ENCODE measurements around the gene AQP11. TPM values are rescaled to one million over a fixed set of nuclear protein-coding genes. Genes with fewer than 3 reads are reported as not detected.

The AQP11 gene
- total RNA-seq, 2 experiments from 2014 or later: not detected

GRCh38 chr11:77557553-77557952 is 32.2 kb upstream of the AQP11 start:
- no peak for DNase-seq
- Histone ChIP-seq H3K27ac (ENCODE audit: low read depth in 1 of 2, low read length in 2 of 2) (no peak overlapping the region), H3K4me3 (ENCODE audit: low read length) (no peak overlapping the region), H3K27me3 (ENCODE audit: control insufficient read depth in 1 of 2, insufficient read depth in 2 of 2, low read length in 2 of 2) (peaks cover 0 to 3% of the 10 kb centered on the region in 2 experiments), H3K36me3 (ENCODE audit: insufficient read depth, low read length) (no peaks in the 10 kb centered on the region), H3K9me3 (ENCODE audit: control insufficient read depth in 1 of 2, insufficient read depth in 1 of 2, low read length in 2 of 2) (peaks cover 4 to 7% of the 10 kb centered on the region in 2 experiments), H3K4me1 (ENCODE audit: insufficient read depth, low read length) (no peaks in the 10 kb centered on the region)
- no peak for TF ChIP-seq CTCF (IDR thresholded peaks at IDR 0.05)
- Mint-ChIP-seq H3K9me3 (no peaks in the 10 kb centered on the region), H3K4me3 (no peak overlapping the region), H3K27me3 (no peaks in the 10 kb centered on the region), H3K4me1 (ENCODE audit: low read depth) (no peaks in the 10 kb centered on the region), H3K27ac (no peak overlapping the region), H3K36me3 (ENCODE audit: low read depth) (no peaks in the 10 kb centered on the region)
- intact Hi-C loops (cut with DNase I, micrococcal nuclease): no loop called here
- CTCF ChIA-PET: no interaction called here
- POLR2A ChIA-PET: no interaction called here
- ATAC-seq (ENCODE audit: poor library complexity): no peak

GRCh38 chr11:77558380-77558779 is 31.4 kb upstream of the AQP11 start:
- H3K9me3 Mint-ChIP-seq: no peaks in the 10 kb centered on the region
- H3K27me3 Mint-ChIP-seq: no peaks in the 10 kb centered on the region
- H3K36me3 ChIP-seq (ENCODE audit: insufficient read depth, low read length): no peaks in the 10 kb centered on the region
- peaks cover 4 to 7% of the 10 kb centered on the region in 2 experiments for H3K9me3 ChIP-seq (ENCODE audit: control insufficient read depth in 1 of 2, insufficient read depth in 1 of 2, low read length in 2 of 2)
- H3K27ac ChIP-seq (ENCODE audit: low read depth in 1 of 2, low read length in 2 of 2): no peak overlapping the region
- peaks cover 0 to 3% of the 10 kb centered on the region in 2 experiments for H3K27me3 ChIP-seq (ENCODE audit: control insufficient read depth in 1 of 2, insufficient read depth in 2 of 2, low read length in 2 of 2)
- no peak overlapping the region for H3K4me3 ChIP-seq (ENCODE audit: low read length)
- no peaks in the 10 kb centered on the region for H3K36me3 Mint-ChIP-seq (ENCODE audit: low read depth)
- intact Hi-C loops (cut with DNase I, micrococcal nuclease): no loop called here
- no peaks in the 10 kb centered on the region for H3K4me1 ChIP-seq (ENCODE audit: insufficient read depth, low read length)
- no peaks in the 10 kb centered on the region for H3K4me1 Mint-ChIP-seq (ENCODE audit: low read depth)
- no peak for TF ChIP-seq CTCF (IDR thresholded peaks at IDR 0.05)
- no peak for ATAC-seq (ENCODE audit: poor library complexity)
- CTCF ChIA-PET: no interaction called here
- H3K27ac Mint-ChIP-seq: no peak overlapping the region
- H3K4me3 Mint-ChIP-seq: no peak overlapping the region
- DNase-seq: no peak
- POLR2A ChIA-PET: no interaction called here

- Mint-ChIP-seq H3K4me3 (no peak overlapping the region), H3K4me1 (ENCODE audit: low read depth) (no peaks in the 10 kb centered on the region), H3K9me3 (no peaks in the 10 kb centered on the region), H3K27me3 (no peaks in the 10 kb centered on the region), H3K27ac (no peak overlapping the region), H3K36me3 (ENCODE audit: low read depth) (no peaks in the 10 kb centered on the region)
- ATAC-seq (ENCODE audit: poor library complexity) (no peak), DNase-seq (no peak)
- H3K4me3 ChIP-seq (ENCODE audit: low read length): no peak overlapping the region
- intact Hi-C loops (cut with DNase I, micrococcal nuclease): no loop called here
- no peak for TF ChIP-seq CTCF (IDR thresholded peaks at IDR 0.05)
- ChIA-PET CTCF (interaction anchor here (1.5 kb wide), 1 partner anchor 11 kb away, joined by 3 read pairs; no protein-coding TSS in a partner anchor), POLR2A (no interaction called here)
- H3K36me3 ChIP-seq (ENCODE audit: insufficient read depth, low read length): no peaks in the 10 kb centered on the region
- no peak overlapping the region for H3K27ac ChIP-seq (ENCODE audit: low read depth in 1 of 2, low read length in 2 of 2)
- H3K9me3 ChIP-seq (ENCODE audit: control insufficient read depth in 1 of 2, insufficient read depth in 1 of 2, low read length in 2 of 2): peaks cover 4 to 7% of the 10 kb centered on the region in 2 experiments
- H3K27me3 ChIP-seq (ENCODE audit: control insufficient read depth in 1 of 2, insufficient read depth in 2 of 2, low read length in 2 of 2): no peaks in the 10 kb centered on the region
- no peaks in the 10 kb centered on the region for H3K4me1 ChIP-seq (ENCODE audit: insufficient read depth, low read length)
Observed at GRCh38 chr11:77559686-77560401, 29.9 kb upstream of the AQP11 start.

Data from CD4-positive, alpha-beta T cell (primary cell).